ENCODE measurements around the gene REXO1.

REXO1 gene

DNA sequence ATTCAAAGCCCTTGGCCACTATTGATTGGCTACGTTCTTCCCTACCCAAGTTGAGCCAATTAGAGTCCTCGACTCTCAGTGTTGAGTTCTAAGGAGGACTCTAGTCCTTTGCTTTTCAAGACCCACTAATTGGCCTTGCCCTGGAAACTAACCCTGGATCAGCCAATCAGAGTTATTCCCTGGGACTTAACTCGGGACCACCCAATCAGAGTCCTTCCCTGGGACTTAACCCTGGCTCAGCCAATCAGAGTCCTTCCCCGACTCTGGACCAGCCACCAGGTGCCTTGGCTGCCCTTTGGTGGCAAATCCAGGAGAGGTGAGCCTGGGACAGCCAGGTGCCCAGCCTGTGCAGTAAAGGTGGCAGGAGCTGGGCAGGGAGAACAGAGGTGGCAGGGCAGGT lies 64.9 kb downstream of the REXO1 start:
- DNase-seq = no peak
- no peak overlapping the region for H3K4me3 Mint-ChIP-seq
- no peaks in the 10 kb centered on the region for H3K9me3 Mint-ChIP-seq
- ATAC-seq = no peak
- H3K27me3 Mint-ChIP-seq = peaks cover 44% of the 10 kb centered on the region
- no peak overlapping the region for H3K27ac Mint-ChIP-seq
- no peaks in the 10 kb centered on the region for H3K36me3 Mint-ChIP-seq (ENCODE audit: low read depth)
- H3K4me1 Mint-ChIP-seq = peaks cover 2% of the 10 kb centered on the region

DNA sequence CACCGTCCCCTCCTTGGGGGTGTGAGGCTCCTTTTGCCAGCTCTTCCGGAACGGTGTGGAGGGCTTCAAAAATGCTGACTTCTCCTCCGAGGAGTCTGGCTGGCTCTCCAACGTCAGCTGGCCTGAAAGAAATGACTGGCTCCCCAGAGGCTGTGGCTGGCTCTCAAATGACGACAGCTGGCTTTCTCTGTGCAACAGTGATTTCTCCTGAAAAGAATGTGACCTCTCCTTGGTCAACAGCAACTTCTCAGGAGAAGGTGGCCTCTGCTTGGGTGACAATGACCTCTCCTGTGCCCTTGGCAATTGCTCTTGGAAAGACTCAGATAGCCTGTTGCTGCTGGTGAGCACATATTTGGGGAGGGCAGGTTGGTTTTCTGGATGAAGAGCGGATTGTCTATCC lies 65.8 kb downstream of the REXO1 start:
- H3K4me3 Mint-ChIP-seq = no peak overlapping the region
- H3K27me3 Mint-ChIP-seq = peaks cover 52% of the 10 kb centered on the region
- H3K9me3 Mint-ChIP-seq = no peaks in the 10 kb centered on the region
- H3K4me1 Mint-ChIP-seq = peaks cover 2% of the 10 kb centered on the region
- ATAC-seq (no peak), DNase-seq (no peak)
- H3K36me3 Mint-ChIP-seq (ENCODE audit: low read depth) = no peaks in the 10 kb centered on the region
- no peak overlapping the region for H3K27ac Mint-ChIP-seq

- peaks cover 2% of the 10 kb centered on the region for H3K4me1 Mint-ChIP-seq
- no peak overlapping the region for H3K27ac Mint-ChIP-seq
- H3K27me3 Mint-ChIP-seq = peaks cover 61% of the 10 kb centered on the region
- ATAC-seq (no peak), DNase-seq (no peak)
- no peaks in the 10 kb centered on the region for H3K36me3 Mint-ChIP-seq (ENCODE audit: low read depth)
- no peaks in the 10 kb centered on the region for H3K9me3 Mint-ChIP-seq
- H3K4me3 Mint-ChIP-seq = no peak overlapping the region
These were observed 67.9 kb downstream of the REXO1 start for GRCh38 chr19:1780272-1780958.

GRCh38 chr19:1779574-1779973 lies 68.7 kb downstream of the REXO1 start:
- peaks cover 62% of the 10 kb centered on the region for H3K27me3 Mint-ChIP-seq

GRCh38 chr19:1777149-1777548 lies 71.1 kb downstream of the REXO1 start:
- H3K27me3 Mint-ChIP-seq = peaks cover 75% of the 10 kb centered on the region
- no peak for DNase-seq

More at GRCh38 chr19:1779574-1779973, 68.7 kb downstream of the REXO1 start:
- Mint-ChIP-seq H3K27ac (no peak overlapping the region), H3K4me3 (no peak overlapping the region), H3K9me3 (no peaks in the 10 kb centered on the region), H3K36me3 (ENCODE audit: low read depth) (no peaks in the 10 kb centered on the region), H3K4me1 (peaks cover 2% of the 10 kb centered on the region)
- ATAC-seq (no peak), DNase-seq (no peak)

GRCh38 chr19:1776606-1777147 lies 71.6 kb downstream of the REXO1 start:
- no peak overlapping the region for H3K4me3 Mint-ChIP-seq
- peaks cover 2% of the 10 kb centered on the region for H3K4me1 Mint-ChIP-seq
- H3K36me3 Mint-ChIP-seq (ENCODE audit: low read depth) = peaks cover 2% of the 10 kb centered on the region
- ATAC-seq (no peak), DNase-seq (no peak)
- H3K9me3 Mint-ChIP-seq = no peaks in the 10 kb centered on the region
- peaks cover 73% of the 10 kb centered on the region for H3K27me3 Mint-ChIP-seq
- no peak overlapping the region for H3K27ac Mint-ChIP-seq

More at GRCh38 chr19:1777149-1777548, 71.1 kb downstream of the REXO1 start:
- no peak for ATAC-seq
- Mint-ChIP-seq H3K36me3 (ENCODE audit: low read depth) (peaks cover 2% of the 10 kb centered on the region), H3K27ac (no peak overlapping the region), H3K4me1 (peaks cover 2% of the 10 kb centered on the region), H3K4me3 (no peak overlapping the region), H3K9me3 (no peaks in the 10 kb centered on the region)

- Mint-ChIP-seq H3K36me3 (ENCODE audit: low read depth) (peaks cover 4% of the 10 kb centered on the region), H3K9me3 (peaks cover 6% of the 10 kb centered on the region), H3K4me3 (no peak overlapping the region), H3K27ac (no peak overlapping the region), H3K4me1 (peaks cover 2% of the 10 kb centered on the region), H3K27me3 (peaks cover 75% of the 10 kb centered on the region)
- DNase-seq = no peak
- no peak for ATAC-seq
These were observed 72.2 kb downstream of the REXO1 start for GRCh38 chr19:1775951-1776605.

DNA sequence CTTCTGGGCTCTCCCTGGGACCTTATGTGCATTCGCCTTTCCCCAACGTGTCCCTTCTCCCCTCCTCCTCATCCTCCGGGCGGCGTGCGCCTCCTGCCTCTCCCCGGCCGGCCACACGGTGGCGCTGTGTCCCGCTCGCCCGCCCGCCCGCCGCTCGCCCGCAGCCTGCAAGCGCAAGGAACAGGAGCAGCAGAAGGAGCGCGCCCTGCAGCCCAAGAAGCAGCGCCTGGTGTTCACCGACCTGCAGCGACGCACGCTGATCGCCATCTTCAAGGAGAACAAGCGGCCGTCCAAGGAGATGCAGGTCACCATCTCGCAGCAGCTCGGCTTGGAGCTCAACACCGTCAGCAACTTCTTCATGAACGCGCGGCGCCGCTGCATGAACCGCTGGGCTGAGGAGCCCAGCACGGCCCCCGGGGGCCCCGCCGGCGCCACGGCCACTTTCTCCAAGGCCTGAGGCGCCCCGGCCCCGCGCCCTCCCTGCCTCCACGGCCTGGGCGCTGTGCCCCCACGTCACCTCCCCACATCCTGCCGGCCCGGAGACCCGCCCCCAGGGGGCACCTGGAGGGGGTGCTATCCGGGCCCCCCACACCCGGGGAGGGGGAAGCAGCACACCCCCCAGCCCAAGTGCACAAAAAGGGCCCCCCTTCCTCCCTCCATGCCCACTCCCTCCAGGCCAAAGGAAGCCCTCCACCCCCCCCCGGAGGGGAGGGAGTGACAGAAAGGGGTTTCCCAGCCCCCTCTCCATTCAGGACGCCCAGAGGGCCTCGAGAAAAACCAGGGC lies 73.1 kb downstream of the REXO1 start:
- DNase-seq (peak; percentile 41), ATAC-seq (no peak)
- Mint-ChIP-seq H3K27ac (no peak overlapping the region), H3K27me3 (peaks cover 75% of the 10 kb centered on the region), H3K4me3 (no peak overlapping the region), H3K9me3 (peaks cover 15% of the 10 kb centered on the region), H3K36me3 (ENCODE audit: low read depth) (peaks cover 7% of the 10 kb centered on the region), H3K4me1 (peaks cover 2% of the 10 kb centered on the region)

DNA sequence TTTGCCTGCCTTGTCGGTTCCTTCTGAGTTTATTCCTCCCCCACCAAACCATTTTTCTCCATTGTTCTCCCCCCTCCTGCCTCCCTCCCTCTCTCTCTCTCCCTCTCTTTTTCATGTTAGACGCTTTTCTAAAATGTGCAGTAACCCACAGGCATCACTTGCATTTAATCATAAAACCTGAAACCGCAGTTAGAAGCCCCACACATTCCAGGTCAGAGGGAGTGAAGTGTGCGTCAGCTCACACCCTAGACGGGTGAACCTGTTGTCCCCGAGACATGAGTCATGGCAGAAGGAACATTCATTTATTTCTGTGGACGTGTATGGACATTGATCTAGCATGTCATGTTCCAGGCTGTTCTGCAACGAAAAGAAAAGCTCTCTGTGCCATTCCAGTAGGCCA lies 75.1 kb downstream of the REXO1 start:
- no peak for ATAC-seq
- peaks cover 7% of the 10 kb centered on the region for H3K36me3 Mint-ChIP-seq (ENCODE audit: low read depth)
- no peak for DNase-seq
- peaks cover 15% of the 10 kb centered on the region for H3K9me3 Mint-ChIP-seq
- H3K4me1 Mint-ChIP-seq = no peaks in the 10 kb centered on the region
- H3K27ac Mint-ChIP-seq = no peak overlapping the region
- H3K27me3 Mint-ChIP-seq = peaks cover 78% of the 10 kb centered on the region
- H3K4me3 Mint-ChIP-seq = no peak overlapping the region

GRCh38 chr19:1770866-1771576 lies 77.3 kb downstream of the REXO1 start:
- Mint-ChIP-seq H3K9me3 (peaks cover 15% of the 10 kb centered on the region), H3K4me3 (no peak overlapping the region), H3K27ac (no peak overlapping the region), H3K36me3 (ENCODE audit: low read depth) (peaks cover 7% of the 10 kb centered on the region), H3K27me3 (peaks cover 72% of the 10 kb centered on the region), H3K4me1 (no peaks in the 10 kb centered on the region)
- ATAC-seq (no peak), DNase-seq (no peak)

DNA sequence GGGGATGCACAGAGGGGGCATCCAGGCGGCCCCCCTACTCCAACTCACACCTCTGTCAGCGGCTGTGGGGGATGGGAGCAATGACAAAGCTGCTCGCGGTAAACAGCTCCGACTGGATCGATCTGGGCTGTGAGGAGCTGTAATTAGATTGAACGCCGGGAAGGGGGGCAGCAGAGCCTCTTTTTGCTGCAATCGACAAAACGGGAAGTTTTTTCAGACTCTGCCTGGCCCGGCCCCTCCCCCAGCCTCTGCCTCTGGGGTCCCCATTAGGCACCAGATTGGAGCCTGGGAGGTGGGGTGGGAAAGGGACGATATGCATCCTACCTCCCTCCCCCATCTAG lies 78.7 kb downstream of the REXO1 start:
- H3K27me3 Mint-ChIP-seq = peaks cover 78% of the 10 kb centered on the region
- no peak overlapping the region for H3K27ac Mint-ChIP-seq

GRCh38 chr19:1768918-1769644 lies 79.2 kb downstream of the REXO1 start:
- Mint-ChIP-seq H3K4me1 (peaks cover 1% of the 10 kb centered on the region), H3K9me3 (peaks cover 15% of the 10 kb centered on the region), H3K4me3 (no peak overlapping the region), H3K36me3 (ENCODE audit: low read depth) (peaks cover 7% of the 10 kb centered on the region), H3K27me3 (peaks cover 78% of the 10 kb centered on the region), H3K27ac (no peak overlapping the region)
- no peak for ATAC-seq
- no peak for DNase-seq

More for the DNA sequence above, 78.7 kb downstream of the REXO1 start:
- DNase-seq (no peak), ATAC-seq (no peak)
- H3K9me3 Mint-ChIP-seq = peaks cover 15% of the 10 kb centered on the region
- peaks cover 7% of the 10 kb centered on the region for H3K36me3 Mint-ChIP-seq (ENCODE audit: low read depth)
- no peaks in the 10 kb centered on the region for H3K4me1 Mint-ChIP-seq
- no peak overlapping the region for H3K4me3 Mint-ChIP-seq

GRCh38 chr19:1768248-1768647 lies 80.0 kb downstream of the REXO1 start:
- no peak overlapping the region for H3K4me3 Mint-ChIP-seq
- H3K4me1 Mint-ChIP-seq = peaks cover 7% of the 10 kb centered on the region
- ATAC-seq (no peak), DNase-seq (no peak)
- peaks cover 7% of the 10 kb centered on the region for H3K36me3 Mint-ChIP-seq (ENCODE audit: low read depth)
- peaks cover 15% of the 10 kb centered on the region for H3K9me3 Mint-ChIP-seq
- peaks cover 79% of the 10 kb centered on the region for H3K27me3 Mint-ChIP-seq
- H3K27ac Mint-ChIP-seq = no peak overlapping the region
